IPS-18a (cell line): ENCODE results near the gene TTC5.

Source experiments
- H3K27ac ChIP-seq: one replicate; pipeline ENCODE4 v1.5.1; 2013; ENCODE audit warnings: low read length
- H3K27me3 ChIP-seq: one replicate; pipeline ENCODE4 v1.6.1; 2013; ENCODE audit warnings: mild to moderate bottlenecking, low read length; ENCODE audit not compliant: control insufficient read depth, insufficient read depth
- H3K36me3 ChIP-seq: one replicate; pipeline ENCODE4 v1.6.1; 2013; ENCODE audit warnings: low read depth, low read length; ENCODE audit not compliant: control insufficient read depth
- H3K4me1 ChIP-seq: one replicate; pipeline ENCODE4 v1.6.1; 2013; ENCODE audit warnings: low read depth, low read length; ENCODE audit not compliant: control insufficient read depth
- H3K4me3 ChIP-seq: one replicate; pipeline ENCODE4 v1.5.1; 2013; ENCODE audit warnings: low read length
- H3K9ac ChIP-seq: one replicate; pipeline ENCODE4 v1.6.1; 2013; ENCODE audit warnings: mild to moderate bottlenecking, low read length, moderate library complexity
- H3K9me3 ChIP-seq: one replicate; pipeline ENCODE4 v1.6.1; 2013; ENCODE audit warnings: low read depth, low read length; ENCODE audit not compliant: control insufficient read depth

Gene TTC5

GRCh38 chr14:20333494-20333841 lies 27.7 kb upstream of the TTC5 start:
- Histone ChIP-seq H3K36me3 (peaks cover 14% of the 10 kb centered on the region), H3K4me1 (peaks cover 6% of the 10 kb centered on the region), H3K27ac (peak overlapping the region; percentile 68), H3K27me3 (no peaks in the 10 kb centered on the region), H3K9me3 (no peaks in the 10 kb centered on the region), H3K4me3 (peak overlapping the region; percentile 90), H3K9ac (peak overlapping the region; percentile 98)

- H3K4me1 ChIP-seq: peaks cover 6% of the 10 kb centered on the region
- peak within 1 kb of the TSS; percentile 95 for H3K27ac ChIP-seq
- H3K4me3 ChIP-seq: peak within 1 kb of the TSS; percentile 90
- peak within 1 kb of the TSS; percentile 98 for H3K9ac ChIP-seq
- no peaks in the 10 kb centered on the region for H3K9me3 ChIP-seq
- H3K36me3 ChIP-seq: peaks cover 19% of the 10 kb centered on the region
- H3K27me3 ChIP-seq: no peaks in the 10 kb centered on the region
Measured at GRCh38 chr14:20332788-20333493, 27.2 kb upstream of the TTC5 start, which contains the start of gene CCNB1IP1. TSS of gene CCNB1IP1 (minus strand) at chr14:20333279. CDS start at chr14:20316523, 16,756 bp downstream.

- Histone ChIP-seq H3K4me1 (peaks cover 6% of the 10 kb centered on the region), H3K27ac (peak overlapping the region; percentile 95), H3K9ac (peak overlapping the region; percentile 98), H3K36me3 (peaks cover 24% of the 10 kb centered on the region), H3K27me3 (no peaks in the 10 kb centered on the region), H3K9me3 (no peaks in the 10 kb centered on the region), H3K4me3 (peak overlapping the region; percentile 90)
Measured at GRCh38 chr14:20332431-20332787, 26.7 kb upstream of the TTC5 start.

GRCh38 chr14:20331053-20331613 lies 25.4 kb upstream of the TTC5 start:
- peak overlapping the region; percentile 98 for H3K9ac ChIP-seq
- peak overlapping the region; percentile 57 for H3K4me3 ChIP-seq
- no peak overlapping the region for H3K27ac ChIP-seq

GRCh38 chr14:20329355-20329754 lies 23.6 kb upstream of the TTC5 start:
- no peak overlapping the region for H3K27ac ChIP-seq
- H3K9me3 ChIP-seq: no peaks in the 10 kb centered on the region
- H3K4me3 ChIP-seq: no peak overlapping the region
- peaks cover 6% of the 10 kb centered on the region for H3K4me1 ChIP-seq
- H3K9ac ChIP-seq: no peak overlapping the region
- H3K27me3 ChIP-seq: no peaks in the 10 kb centered on the region
- H3K36me3 ChIP-seq: peaks cover 52% of the 10 kb centered on the region

More at GRCh38 chr14:20331053-20331613, 25.4 kb upstream of the TTC5 start:
- no peaks in the 10 kb centered on the region for H3K27me3 ChIP-seq
- peaks cover 37% of the 10 kb centered on the region for H3K36me3 ChIP-seq
- peaks cover 6% of the 10 kb centered on the region for H3K4me1 ChIP-seq
- no peaks in the 10 kb centered on the region for H3K9me3 ChIP-seq

GRCh38 chr14:20328705-20329104 lies 23.0 kb upstream of the TTC5 start:
- no peak overlapping the region for H3K27ac ChIP-seq
- H3K36me3 ChIP-seq: peaks cover 59% of the 10 kb centered on the region
- H3K4me3 ChIP-seq: no peak overlapping the region
- no peak overlapping the region for H3K9ac ChIP-seq
- no peaks in the 10 kb centered on the region for H3K9me3 ChIP-seq
- no peaks in the 10 kb centered on the region for H3K27me3 ChIP-seq
- H3K4me1 ChIP-seq: peaks cover 6% of the 10 kb centered on the region

GRCh38 chr14:20327005-20327869 lies 21.5 kb upstream of the TTC5 start:
- Histone ChIP-seq H3K9ac (no peak overlapping the region), H3K4me3 (no peak overlapping the region), H3K27ac (no peak overlapping the region), H3K36me3 (peaks cover 68% of the 10 kb centered on the region), H3K27me3 (no peaks in the 10 kb centered on the region), H3K9me3 (no peaks in the 10 kb centered on the region), H3K4me1 (peaks cover 3% of the 10 kb centered on the region)

- H3K4me3 ChIP-seq: no peak overlapping the region
- H3K36me3 ChIP-seq: peaks cover 88% of the 10 kb centered on the region
- no peaks in the 10 kb centered on the region for H3K9me3 ChIP-seq
- no peaks in the 10 kb centered on the region for H3K27me3 ChIP-seq
- H3K27ac ChIP-seq: no peak overlapping the region
- H3K9ac ChIP-seq: no peak overlapping the region
- no peaks in the 10 kb centered on the region for H3K4me1 ChIP-seq
Measured at GRCh38 chr14:20317720-20318119, 12.0 kb upstream of the TTC5 start.

- no peak overlapping the region for H3K27ac ChIP-seq
Measured at GRCh38 chr14:20314026-20314425, 8.3 kb upstream of the TTC5 start.

GRCh38 chr14:20306079-20306423 lies 300 bp upstream of the TTC5 start:
- Histone ChIP-seq H3K27me3 (no peaks in the 10 kb centered on the region), H3K4me1 (peaks cover 6% of the 10 kb centered on the region), H3K27ac (no peak overlapping the region), H3K9me3 (no peaks in the 10 kb centered on the region), H3K36me3 (no peaks in the 10 kb centered on the region), H3K4me3 (peak overlapping the region; percentile 93), H3K9ac (peak overlapping the region; percentile 79)

More at GRCh38 chr14:20314026-20314425, 8.3 kb upstream of the TTC5 start:
- Histone ChIP-seq H3K36me3 (peaks cover 69% of the 10 kb centered on the region), H3K4me3 (no peak overlapping the region), H3K4me1 (no peaks in the 10 kb centered on the region), H3K9me3 (no peaks in the 10 kb centered on the region), H3K27me3 (no peaks in the 10 kb centered on the region), H3K9ac (no peak overlapping the region)

GRCh38 chr14:20302042-20302755 lies 3.6 kb downstream of the TTC5 start:
- Histone ChIP-seq H3K9ac (no peak overlapping the region), H3K36me3 (peaks cover 21% of the 10 kb centered on the region), H3K27ac (no peak overlapping the region), H3K4me1 (peaks cover 6% of the 10 kb centered on the region), H3K4me3 (no peak overlapping the region), H3K9me3 (no peaks in the 10 kb centered on the region), H3K27me3 (no peaks in the 10 kb centered on the region)
